IMR-90 (cell line): ENCODE data around the gene UBA1.

ENCODE experiments used
- CEBPB ChIP-seq: IDR thresholded peaks from 2 replicates; pipeline ENCODE4 v1.6.1; 2012; ENCODE audit warnings: low read depth, low read length, improper control_type of control experiment
- CHD1 ChIP-seq: IDR thresholded peaks from 2 replicates; pipeline ENCODE4 v1.6.1; 2012; ENCODE audit warnings: low read depth, low read length, improper control_type of control experiment
- MAFK ChIP-seq: IDR thresholded peaks from 2 replicates; pipeline ENCODE4 v1.6.1; 2012; ENCODE audit warnings: low read depth, low read length, improper control_type of control experiment
- MAZ ChIP-seq: IDR thresholded peaks from 2 replicates; pipeline ENCODE4 v1.6.1; 2012; ENCODE audit warnings: low read depth, mild to moderate bottlenecking, low read length, improper control_type of control experiment, moderate library complexity, borderline replicate concordance
- MXI1 ChIP-seq: IDR thresholded peaks from 2 replicates; pipeline ENCODE4 v1.6.1; 2012; ENCODE audit warnings: low read depth, mild to moderate bottlenecking, low read length, moderate library complexity, borderline replicate concordance
- NFE2L2 ChIP-seq: fragments of 150-350 bp; IDR thresholded peaks from 2 replicates; pipeline ENCODE4 v1.6.1; 2016; ENCODE audit warnings: low read depth, mild to moderate bottlenecking, low read length
- POLR2A ChIP-seq: IDR thresholded peaks from 2 replicates; pipeline ENCODE4 v1.6.1; 2012; ENCODE audit warnings: mild to moderate bottlenecking, low read depth, low read length
- RFX5 ChIP-seq: IDR thresholded peaks from 2 replicates; pipeline ENCODE4 v1.8.0; 2012; ENCODE audit warnings: low read depth, mild to moderate bottlenecking, low read length, moderate library complexity
- TF ChIP-seq, protein P1 (sequence below): conservative IDR thresholded peaks from 2 replicates; pipeline ENCODE4 v1.5.1; 2012; ENCODE audit warnings: mild to moderate bottlenecking, low read depth, low read length, improper control_type of control experiment
- TF ChIP-seq, protein P2 (sequence below): fragments of 150-350 bp; IDR thresholded peaks from 2 replicates; pipeline ENCODE4 v1.6.1; 2017; ENCODE audit warnings: mild to moderate bottlenecking, antibody characterized with exemption, low read length, low read depth
- TF ChIP-seq, protein P3 (sequence below): fragments of 150-350 bp; IDR thresholded peaks from 2 replicates; pipeline ENCODE4 v1.6.1; 2016; ENCODE audit warnings: low read depth, mild to moderate bottlenecking, low read length, moderate library complexity, borderline replicate concordance

DNA sequence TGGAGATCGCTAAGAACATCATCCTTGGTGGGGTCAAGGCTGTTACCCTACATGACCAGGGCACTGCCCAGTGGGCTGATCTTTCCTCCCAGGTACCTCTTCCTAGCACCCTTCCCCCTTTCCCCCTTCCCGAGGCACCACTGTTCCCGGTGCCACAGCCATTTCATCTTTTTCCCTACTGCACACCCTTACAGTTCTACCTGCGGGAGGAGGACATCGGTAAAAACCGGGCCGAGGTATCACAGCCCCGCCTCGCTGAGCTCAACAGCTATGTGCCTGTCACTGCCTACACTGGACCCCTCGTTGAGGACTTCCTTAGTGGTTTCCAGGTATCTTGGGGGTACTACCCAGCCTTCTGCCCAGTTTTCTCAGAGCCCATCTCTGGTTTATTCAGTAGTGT lies 5.7 kb downstream of the UBA1 start:
- no peak for TF ChIP-seq RFX5
- TF ChIP-seq CEBPB = no peak
- TF ChIP-seq, protein P1, sequence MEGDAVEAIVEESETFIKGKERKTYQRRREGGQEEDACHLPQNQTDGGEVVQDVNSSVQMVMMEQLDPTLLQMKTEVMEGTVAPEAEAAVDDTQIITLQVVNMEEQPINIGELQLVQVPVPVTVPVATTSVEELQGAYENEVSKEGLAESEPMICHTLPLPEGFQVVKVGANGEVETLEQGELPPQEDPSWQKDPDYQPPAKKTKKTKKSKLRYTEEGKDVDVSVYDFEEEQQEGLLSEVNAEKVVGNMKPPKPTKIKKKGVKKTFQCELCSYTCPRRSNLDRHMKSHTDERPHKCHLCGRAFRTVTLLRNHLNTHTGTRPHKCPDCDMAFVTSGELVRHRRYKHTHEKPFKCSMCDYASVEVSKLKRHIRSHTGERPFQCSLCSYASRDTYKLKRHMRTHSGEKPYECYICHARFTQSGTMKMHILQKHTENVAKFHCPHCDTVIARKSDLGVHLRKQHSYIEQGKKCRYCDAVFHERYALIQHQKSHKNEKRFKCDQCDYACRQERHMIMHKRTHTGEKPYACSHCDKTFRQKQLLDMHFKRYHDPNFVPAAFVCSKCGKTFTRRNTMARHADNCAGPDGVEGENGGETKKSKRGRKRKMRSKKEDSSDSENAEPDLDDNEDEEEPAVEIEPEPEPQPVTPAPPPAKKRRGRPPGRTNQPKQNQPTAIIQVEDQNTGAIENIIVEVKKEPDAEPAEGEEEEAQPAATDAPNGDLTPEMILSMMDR = no peak
- TF ChIP-seq, protein P2, sequence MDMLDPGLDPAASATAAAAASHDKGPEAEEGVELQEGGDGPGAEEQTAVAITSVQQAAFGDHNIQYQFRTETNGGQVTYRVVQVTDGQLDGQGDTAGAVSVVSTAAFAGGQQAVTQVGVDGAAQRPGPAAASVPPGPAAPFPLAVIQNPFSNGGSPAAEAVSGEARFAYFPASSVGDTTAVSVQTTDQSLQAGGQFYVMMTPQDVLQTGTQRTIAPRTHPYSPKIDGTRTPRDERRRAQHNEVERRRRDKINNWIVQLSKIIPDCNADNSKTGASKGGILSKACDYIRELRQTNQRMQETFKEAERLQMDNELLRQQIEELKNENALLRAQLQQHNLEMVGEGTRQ = no peak
- no peak for TF ChIP-seq POLR2A
- TF ChIP-seq MAFK = no peak
- no peak for TF ChIP-seq NFE2L2
- TF ChIP-seq MXI1 = no peak
- TF ChIP-seq, protein P3, sequence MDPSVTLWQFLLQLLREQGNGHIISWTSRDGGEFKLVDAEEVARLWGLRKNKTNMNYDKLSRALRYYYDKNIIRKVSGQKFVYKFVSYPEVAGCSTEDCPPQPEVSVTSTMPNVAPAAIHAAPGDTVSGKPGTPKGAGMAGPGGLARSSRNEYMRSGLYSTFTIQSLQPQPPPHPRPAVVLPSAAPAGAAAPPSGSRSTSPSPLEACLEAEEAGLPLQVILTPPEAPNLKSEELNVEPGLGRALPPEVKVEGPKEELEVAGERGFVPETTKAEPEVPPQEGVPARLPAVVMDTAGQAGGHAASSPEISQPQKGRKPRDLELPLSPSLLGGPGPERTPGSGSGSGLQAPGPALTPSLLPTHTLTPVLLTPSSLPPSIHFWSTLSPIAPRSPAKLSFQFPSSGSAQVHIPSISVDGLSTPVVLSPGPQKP = no peak
- TF ChIP-seq MAZ = no peak
- TF ChIP-seq CHD1 = no peak
